ENCODE results near the gene NOD1.

Gene NOD1

GRCh38 chr7:30470163-30470770 is 8.3 kb downstream of the NOD1 start:
- DNase-seq (ENCODE audit: low spot score) = no peak

DNA sequence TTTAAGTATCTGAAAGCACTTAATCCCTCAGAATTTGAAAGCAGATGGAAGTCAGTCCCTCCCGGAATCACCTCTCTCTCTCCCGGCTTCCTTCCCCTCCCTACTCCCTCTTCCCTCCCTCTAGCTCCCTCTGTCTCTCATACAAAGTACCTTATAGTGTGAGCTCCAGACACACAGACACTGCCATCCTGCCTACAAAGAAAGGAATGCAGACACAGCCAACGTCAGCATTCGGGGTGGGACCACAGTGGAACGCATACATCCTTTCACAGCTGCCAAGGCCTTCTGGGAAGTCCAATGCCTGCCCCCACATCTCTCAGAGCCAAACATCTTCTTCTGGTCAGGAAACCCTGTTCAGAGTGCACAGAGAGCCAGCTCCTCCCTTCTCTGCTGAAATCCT is 9.3 kb downstream of the NOD1 start:
- DNase-seq (ENCODE audit: low spot score) = no peak

DNA sequence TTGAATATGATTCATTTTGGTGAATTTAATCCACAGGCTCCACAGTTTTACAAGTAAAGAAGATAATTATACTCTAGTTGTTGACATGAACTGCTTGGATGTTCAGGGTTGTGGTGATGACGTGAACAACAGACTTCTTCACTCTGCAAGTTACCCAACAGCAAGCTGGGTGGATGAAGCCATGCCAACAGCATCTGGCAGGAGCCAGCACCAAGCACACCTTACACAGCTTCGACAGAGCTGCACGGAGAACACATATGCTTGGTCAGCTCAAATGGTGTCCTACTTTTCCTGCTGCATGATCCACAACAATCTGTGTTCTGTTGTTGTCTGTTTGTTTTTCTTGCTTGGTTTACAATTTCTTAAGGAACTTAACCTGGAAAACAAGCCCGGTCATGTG is 9.8 kb downstream of the NOD1 start:
- DNase-seq (ENCODE audit: low spot score) = no peak

GRCh38 chr7:30468041-30468440 is 10.5 kb downstream of the NOD1 start:
- DNase-seq (ENCODE audit: low spot score) = no peak

- no peak for DNase-seq (ENCODE audit: low spot score)
Measured at GRCh38 chr7:30467271-30467670, 11.3 kb downstream of the NOD1 start.

GRCh38 chr7:30466266-30466665 is 12.3 kb downstream of the NOD1 start:
- DNase-seq (ENCODE audit: low spot score) = no peak

DNA sequence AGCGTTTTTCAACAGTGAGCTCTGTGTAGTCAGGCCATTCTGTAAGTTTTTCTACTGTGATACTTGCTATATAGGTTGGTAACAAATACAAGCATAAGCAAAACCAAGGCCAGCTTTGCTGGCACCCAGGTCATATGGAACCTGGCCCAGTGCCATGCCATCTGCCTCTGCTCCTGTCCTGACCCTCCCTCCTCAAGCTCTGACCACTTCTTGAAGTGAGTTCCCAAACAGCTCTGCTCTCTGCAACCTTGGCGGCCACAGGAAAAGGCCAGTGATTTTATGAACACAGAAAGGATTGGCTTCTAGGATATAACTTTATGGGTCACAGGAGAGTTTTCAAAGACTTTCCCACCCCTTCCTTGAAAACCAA is 12.8 kb downstream of the NOD1 start:
- no peak for DNase-seq (ENCODE audit: low spot score)

DNA sequence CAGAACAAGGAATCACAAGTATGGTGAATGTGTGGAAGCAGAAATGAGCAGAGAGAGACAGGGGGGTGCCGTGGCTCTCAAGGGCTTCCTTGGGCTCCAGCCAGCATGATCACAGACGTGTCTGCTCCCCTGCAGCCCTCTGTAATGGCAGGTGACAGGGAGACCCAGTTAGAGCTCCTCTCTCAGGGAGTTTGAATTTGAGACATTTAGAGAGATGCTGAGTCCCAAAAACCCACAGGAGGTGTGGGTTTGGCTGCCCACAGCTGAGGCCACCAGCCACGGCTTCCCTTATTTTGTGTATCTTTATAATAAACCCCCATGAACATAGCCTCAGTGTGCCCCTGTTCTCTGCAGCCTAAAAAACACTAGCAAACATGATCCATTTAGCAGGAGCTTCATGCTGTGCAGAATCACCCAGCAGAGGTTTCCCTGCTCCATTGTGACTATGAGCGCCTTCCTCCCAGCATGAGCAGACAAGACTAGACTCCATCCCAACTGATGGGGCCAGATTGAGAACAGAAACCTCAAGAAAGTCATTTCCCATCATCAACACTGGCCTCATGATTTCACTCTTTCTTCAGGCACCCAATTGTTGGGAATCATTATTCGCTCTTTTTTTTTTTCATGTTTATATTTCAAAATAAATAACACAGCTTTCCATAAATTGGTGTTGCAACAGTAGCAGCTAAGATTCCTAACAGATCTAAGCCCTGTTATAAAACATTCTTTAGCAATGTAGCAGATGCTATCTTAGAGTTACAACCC is 13.4 kb downstream of the NOD1 start:
- DNase-seq (ENCODE audit: low spot score) = no peak

GRCh38 chr7:30464231-30464671 is 14.3 kb downstream of the NOD1 start:
- peak; percentile 29 for DNase-seq (ENCODE audit: low spot score)

GRCh38 chr7:30463405-30464145 is 15.0 kb downstream of the NOD1 start:
- DNase-seq (ENCODE audit: low spot score) = peak; percentile 69

- no peak for DNase-seq (ENCODE audit: low spot score)
Measured at GRCh38 chr7:30462179-30462578, 16.4 kb downstream of the NOD1 start.

- DNase-seq (ENCODE audit: low spot score) = no peak
Measured at GRCh38 chr7:30460246-30460633, 18.3 kb downstream of the NOD1 start.

DNA sequence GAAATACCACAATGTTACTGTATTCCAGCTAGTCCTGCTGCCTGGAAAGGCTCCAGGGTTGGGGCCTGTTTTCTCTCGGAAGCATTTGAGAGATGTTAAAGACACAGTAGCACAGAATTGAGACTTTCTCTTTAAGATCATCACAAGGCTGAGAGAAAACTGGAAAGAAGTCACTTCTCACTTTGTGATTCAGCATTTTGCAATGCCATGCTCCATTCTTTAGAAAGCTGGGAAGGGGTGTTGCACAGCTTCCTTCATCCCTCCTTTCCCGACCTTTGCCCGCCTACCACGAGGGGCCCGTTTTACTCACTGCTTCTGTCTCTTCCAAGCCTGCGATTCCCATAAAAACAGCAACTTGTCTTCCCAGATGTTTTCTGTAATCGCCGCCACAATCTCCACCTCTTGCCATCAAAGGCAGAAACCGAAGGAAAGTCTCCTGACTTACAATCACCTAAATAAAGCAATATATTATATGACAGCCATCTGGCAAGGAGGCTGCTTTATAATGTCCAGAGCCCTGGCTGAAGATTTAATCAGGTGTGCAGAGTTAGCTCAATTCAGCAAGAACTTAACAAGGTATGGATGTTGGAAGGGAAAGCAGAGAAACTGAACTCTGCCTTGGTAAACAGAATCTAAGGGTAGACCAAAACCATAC is 18.9 kb downstream of the NOD1 start:
- DNase-seq (ENCODE audit: low spot score) = no peak

- DNase-seq (ENCODE audit: low spot score) = no peak
Measured at GRCh38 chr7:30458311-30458710, 20.3 kb downstream of the NOD1 start.

DNA sequence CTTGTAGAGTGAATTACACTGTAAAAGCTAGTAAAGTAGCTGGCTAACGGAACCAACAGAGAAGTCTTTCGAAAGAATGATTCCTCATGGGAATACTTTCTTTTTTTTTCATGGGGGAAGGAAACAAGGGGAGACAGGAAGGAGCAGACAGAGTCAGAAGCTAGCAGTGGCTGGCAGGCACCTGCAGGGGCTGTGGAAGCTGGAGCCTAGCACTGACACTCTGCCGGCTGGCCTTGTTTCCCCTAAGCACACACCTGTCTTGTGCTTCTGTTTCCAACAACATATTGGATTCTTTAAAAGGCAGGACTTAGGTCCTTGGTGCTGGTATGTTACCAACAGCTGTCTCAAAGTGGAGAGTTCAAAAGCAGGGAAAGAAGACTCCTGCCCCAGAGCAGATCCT is 24.7 kb downstream of the NOD1 start:
- no peak for DNase-seq (ENCODE audit: low spot score)

DNA sequence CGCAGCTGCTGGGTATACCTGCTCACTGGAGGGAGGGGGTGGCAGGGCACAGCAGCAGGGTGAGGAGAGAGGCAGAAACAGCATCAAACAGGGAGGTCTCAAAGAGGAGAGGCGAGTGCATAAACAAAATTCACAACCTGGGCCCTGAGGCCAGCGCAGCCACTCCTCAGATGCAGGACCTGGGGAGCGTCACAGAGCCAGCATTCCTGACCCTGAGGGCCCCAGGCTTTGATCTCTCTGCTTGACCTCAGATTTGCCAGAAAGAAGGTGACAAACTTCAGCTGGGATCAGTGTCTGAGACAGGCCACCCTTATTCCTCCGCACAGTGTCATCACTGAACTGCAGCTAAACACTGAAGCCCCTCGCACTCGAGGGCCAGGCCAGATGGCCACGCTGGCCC is 25.6 kb downstream of the NOD1 start:
- DNase-seq (ENCODE audit: low spot score) = no peak

- no peak for DNase-seq (ENCODE audit: low spot score)
Measured at GRCh38 chr7:30452280-30452930, 26.2 kb downstream of the NOD1 start.

DNA sequence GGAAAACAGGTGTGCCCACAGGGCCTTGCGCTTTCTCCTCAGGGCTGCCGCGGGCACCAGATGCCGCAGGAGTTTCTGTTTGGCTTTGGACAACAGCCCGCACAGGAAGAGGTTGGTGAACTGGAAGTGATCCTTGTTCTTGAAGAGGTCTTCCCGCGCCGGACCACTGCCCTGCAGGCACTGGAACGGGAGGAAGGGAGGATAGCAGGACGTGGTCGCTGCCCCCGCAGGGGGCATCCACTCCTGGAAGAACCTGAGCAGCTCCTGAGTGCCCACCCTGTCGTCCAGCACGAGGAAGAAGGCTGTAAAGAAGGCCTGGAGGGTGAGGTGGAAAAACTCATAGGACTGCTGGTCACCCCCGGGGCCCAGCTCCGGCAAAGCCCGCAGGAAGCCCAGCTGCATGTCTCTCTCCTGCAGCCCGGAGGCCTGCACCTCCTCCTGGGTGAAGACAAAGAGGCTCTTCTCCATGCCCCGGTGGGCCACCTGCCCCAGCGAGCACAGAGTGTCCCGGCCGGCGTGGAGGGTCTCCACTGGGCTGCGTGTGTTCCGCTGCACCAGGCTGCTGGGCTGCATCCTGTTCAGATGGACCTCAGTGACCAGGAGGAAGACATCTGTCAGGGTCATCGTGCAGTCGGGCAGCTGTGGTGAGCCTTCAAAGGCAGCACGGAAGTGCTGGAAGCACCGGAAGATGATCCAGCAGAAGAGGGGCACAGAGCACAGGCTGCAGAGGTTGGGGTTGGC is 26.9 kb downstream of the NOD1 start:
- no peak for DNase-seq (ENCODE audit: low spot score)

DNA sequence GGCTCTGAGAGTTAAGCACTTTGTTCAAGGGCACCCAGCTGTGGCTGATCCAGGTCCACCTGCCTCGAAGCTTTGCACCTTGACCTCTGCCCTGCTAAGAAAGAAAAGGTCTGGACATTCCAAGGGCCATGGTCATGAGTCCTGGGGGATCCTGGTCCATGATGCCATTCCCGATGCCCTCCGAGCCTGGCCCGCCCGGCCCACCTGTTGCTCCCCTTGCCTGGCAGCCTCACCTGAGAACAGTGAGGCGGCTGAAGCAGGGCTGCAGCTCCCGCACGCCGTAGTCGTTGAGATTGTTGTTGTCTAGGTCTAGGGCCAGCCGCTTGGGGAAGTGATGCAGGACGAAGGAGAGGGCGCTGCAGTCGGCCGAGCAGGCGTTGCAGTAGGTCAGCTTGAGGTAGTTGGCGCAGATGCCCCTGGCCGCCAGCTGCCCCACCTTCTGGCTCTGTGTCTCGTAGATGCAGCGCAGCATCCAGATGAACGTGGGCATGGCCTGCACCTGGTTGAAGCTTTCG is 27.5 kb downstream of the NOD1 start:
- no peak for DNase-seq (ENCODE audit: low spot score)

GRCh38 chr7:30450240-30450982 is 28.2 kb downstream of the NOD1 start:
- no peak for DNase-seq (ENCODE audit: low spot score)
